Cardiac fibroblast (primary cell): ENCODE results near the gene ARHGAP10.
A peak's percentile ranks its signal among the peaks of the same experiment; 100 is the strongest.

Experiments used
- DNase-seq, 2 donors: peaks; one replicate each; pipeline versions ENCODE4 v3.0.0 to v3.0.0-alpha.2; 2010; ENCODE audit warnings: low read depth in 2 of 2
- H3K4me3 ChIP-seq, 2 donors: replicated peaks in 1 of 2; 1 replicate in 1 of 2; 2 replicates in 1 of 2; pipeline ENCODE4 v1.5.1; 2011; ENCODE audit warnings: low read depth in 2 of 2, low read length in 2 of 2, mild to moderate bottlenecking in 2 of 2, moderate library complexity in 1 of 2
- TF ChIP-seq, protein P1 (sequence below): IDR thresholded peaks from one replicate; pipeline ENCODE4 v1.5.1; 2011; ENCODE audit warnings: low read depth, mild to moderate bottlenecking, low read length, inconsistent platforms

The ARHGAP10 gene

DNA sequence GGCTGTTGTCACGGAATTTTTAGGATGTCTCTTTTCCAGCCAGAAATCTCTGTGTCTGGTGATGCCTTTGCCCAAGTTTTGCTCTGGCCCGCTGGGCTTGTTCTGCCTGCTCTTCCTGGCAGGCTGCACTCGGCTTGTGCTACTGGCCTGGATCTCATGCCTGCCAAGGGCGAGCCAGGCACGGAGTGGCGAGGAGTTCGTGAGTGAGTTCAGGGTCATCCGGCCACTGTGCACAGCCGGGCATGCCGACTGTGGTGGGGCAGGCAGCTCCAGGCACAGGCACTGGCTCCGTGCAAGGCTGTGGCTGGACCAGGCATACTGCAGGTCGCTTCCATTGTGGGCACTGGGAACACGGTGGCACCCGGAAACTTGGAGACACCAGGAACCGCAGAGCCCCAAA lies 129.1 kb downstream of the ARHGAP10 start:
- H3K4me3 ChIP-seq: no peak overlapping the region
- no peak for DNase-seq
- TF ChIP-seq, protein P1, sequence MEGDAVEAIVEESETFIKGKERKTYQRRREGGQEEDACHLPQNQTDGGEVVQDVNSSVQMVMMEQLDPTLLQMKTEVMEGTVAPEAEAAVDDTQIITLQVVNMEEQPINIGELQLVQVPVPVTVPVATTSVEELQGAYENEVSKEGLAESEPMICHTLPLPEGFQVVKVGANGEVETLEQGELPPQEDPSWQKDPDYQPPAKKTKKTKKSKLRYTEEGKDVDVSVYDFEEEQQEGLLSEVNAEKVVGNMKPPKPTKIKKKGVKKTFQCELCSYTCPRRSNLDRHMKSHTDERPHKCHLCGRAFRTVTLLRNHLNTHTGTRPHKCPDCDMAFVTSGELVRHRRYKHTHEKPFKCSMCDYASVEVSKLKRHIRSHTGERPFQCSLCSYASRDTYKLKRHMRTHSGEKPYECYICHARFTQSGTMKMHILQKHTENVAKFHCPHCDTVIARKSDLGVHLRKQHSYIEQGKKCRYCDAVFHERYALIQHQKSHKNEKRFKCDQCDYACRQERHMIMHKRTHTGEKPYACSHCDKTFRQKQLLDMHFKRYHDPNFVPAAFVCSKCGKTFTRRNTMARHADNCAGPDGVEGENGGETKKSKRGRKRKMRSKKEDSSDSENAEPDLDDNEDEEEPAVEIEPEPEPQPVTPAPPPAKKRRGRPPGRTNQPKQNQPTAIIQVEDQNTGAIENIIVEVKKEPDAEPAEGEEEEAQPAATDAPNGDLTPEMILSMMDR: no peak

DNA sequence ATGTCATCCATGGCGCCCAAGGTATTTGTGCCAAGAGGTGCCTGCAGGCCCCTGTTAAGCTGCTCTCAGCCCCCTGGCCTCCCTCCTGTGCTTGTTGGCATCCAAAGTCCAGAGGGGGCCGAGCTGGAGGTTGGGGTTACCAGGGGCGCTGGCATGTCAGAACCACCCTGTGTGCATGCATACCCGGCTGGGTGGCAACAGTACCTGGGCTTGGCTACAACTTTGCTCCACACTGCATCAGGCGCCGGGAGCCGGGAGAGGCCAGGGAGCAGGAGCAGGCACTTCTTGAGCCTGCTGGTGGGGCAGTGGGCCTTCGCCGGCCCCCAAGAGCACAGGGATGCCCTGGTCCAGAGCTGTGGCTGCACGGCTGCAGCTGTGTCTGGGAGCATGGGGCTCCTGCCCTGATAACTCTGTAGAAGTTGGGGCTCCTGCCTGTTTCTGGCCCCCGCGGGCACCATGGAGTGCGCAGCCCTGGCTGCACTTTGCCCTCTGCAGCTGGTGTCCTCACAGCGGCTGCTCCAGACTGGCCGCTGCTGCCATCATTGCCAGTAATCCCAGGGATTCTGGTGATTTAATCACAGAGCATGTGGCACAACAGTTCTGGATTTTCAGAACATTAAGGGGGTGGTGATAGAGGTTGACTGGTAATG lies 130.3 kb downstream of the ARHGAP10 start:
- TF ChIP-seq, protein P1: no peak
- H3K4me3 ChIP-seq: no peak overlapping the region
- DNase-seq: no peak

DNA sequence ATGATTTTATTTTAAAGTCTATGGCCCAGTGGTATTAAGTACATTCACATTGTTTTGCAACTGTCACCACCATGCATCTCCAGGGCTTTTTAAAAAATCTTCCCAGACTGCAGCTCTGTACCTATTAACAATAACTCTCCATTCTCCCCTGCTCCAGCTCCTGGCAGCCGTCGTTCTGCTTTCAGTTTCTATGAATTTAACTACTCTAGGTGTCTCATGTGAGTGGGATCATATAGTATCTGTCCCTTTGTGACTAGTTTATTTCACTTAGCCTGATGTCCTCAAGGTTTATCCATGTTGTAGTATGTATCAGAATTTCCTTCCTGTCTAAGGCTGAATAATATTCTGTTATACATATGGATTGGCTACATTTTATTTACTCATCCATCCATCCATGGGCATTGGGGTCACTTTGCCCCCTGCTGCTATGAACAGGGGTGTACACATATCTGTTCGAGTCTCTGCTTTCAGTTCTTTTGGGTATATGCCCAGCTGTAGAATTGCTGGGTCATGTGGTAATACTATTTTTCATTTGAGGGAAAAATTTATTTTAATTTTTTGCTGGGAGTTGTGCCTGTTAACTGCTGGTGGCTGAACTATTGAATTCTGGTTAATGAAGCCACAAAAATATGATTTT lies 131.3 kb downstream of the ARHGAP10 start:
- TF ChIP-seq, protein P1: peak; percentile 28
- peak; percentile 49 to 55 for DNase-seq
- H3K4me3 ChIP-seq: no peak overlapping the region

DNA sequence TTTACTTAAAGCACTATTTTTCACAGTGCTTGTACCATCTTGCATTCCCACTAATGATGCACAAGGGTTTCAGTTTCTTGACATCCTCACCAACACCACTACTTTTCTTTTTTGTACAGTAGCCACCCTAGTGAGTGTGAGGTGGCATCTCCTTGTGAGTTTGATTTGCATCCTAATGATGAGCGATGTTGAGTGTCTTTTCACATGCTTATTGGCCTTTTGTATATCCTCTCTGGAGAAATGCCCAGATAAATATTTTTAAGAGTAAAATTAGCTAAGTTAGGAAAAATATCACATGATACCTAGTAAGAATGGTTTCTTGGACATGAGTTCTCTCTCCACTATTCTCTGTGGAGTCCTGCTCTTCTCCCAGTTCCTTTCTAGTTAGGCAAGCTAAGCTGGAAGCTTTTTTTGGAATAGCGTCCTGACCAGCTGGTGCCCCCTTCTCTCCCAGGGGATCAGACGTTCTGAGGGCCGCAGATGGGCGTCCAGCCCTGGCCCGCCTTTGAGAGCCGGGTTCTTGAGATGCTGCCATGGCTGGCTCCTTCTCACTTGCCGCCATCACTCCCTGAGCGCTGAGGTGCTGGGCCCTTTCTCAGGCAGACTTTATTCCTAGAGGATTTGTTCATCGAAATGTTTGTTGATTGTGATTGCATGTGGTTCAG lies 132.1 kb downstream of the ARHGAP10 start:
- TF ChIP-seq, protein P1: no peak
- peak in 1 of 2 donors; percentile 23 for DNase-seq
- H3K4me3 ChIP-seq: no peak overlapping the region

DNA sequence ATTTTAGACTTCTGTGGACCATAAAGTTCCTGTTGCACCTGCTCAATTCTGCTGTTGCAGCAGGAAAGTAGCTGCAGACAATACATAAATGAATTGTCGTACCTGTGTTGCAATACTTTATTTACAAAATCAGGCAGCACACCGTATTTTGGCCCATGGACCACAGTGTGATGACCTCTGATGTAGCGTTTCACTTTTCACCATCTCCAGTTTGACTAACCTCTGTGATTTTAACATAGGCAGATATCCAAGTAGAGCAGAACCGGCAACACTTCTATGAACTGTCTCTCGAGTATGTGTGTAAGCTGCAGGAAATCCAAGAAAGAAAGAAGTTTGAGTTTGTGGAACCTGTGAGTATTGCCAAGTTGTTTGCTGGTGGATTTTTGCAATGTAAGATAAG lies 132.7 kb downstream of the ARHGAP10 start:
- TF ChIP-seq, protein P1: no peak
- no peak overlapping the region for H3K4me3 ChIP-seq

DNA sequence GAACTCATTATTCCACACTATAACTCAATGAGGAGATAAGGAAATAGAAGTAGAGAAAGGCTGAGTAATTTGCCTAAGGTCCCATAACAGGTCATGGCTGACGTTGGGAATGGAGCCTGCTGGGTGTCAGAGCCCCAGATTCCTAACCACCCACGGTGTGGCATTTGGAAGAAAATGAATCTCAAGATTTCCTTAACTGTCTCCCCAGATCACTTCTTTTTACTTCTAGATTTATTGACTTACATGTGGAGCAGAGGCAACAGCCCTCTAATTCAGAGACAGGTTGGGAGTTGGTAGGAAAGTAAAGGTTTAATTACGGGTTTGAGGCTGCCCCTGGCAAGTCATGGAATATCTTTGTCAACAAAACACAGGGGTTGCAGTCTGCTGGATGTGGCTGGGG lies 134.0 kb downstream of the ARHGAP10 start:
- TF ChIP-seq, protein P1: no peak
- H3K4me3 ChIP-seq: no peak overlapping the region
- peak in 1 of 2 donors; percentile 70 for DNase-seq

More for the DNA sequence above, 132.7 kb downstream of the ARHGAP10 start:
- peak in 1 of 2 donors; percentile 36 for DNase-seq
